LNCaP clone FGC (cell line): ENCODE measurements around the gene MT1HL1.

Experiments used
- DNase-seq: peaks from one replicate; pipeline ENCODE4 v3.0.0-alpha.2; 2011; ENCODE audit warnings: low read depth
- H3K4me3 ChIP-seq: 2 replicates; pipeline ENCODE4 v1.5.1; 2011; ENCODE audit warnings: mild to moderate bottlenecking, low read depth, low read length, control low read depth
- TF ChIP-seq, protein P1 (sequence below): IDR thresholded peaks from 2 replicates; pipeline ENCODE4 v1.5.1; 2012; ENCODE audit warnings: mild to moderate bottlenecking; ENCODE audit not compliant: control insufficient read depth, insufficient read depth; ENCODE audit errors: extremely low read depth

The MT1HL1 gene

DNA sequence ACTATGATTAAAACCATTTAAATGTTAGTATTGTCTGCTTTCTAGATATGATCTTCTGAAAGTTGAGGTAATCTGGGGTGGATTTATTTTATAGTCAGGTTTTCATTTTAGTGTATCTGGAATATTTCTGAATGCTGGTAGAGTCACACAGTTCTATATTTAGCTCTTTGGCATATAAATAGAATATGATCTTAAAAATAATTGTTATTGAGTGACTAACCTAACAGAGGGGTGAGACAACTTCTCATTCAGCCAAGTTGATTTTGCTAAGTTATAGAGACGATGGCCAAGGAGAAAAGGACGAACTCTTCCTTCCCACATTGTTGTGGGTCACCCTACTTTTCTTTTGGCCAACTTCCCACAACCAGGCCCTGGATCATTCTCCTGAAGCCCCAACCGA lies 7.2 kb upstream of the MT1HL1 start:
- no peak for DNase-seq
- H3K4me3 ChIP-seq: no peak overlapping the region
- TF ChIP-seq, protein P1, sequence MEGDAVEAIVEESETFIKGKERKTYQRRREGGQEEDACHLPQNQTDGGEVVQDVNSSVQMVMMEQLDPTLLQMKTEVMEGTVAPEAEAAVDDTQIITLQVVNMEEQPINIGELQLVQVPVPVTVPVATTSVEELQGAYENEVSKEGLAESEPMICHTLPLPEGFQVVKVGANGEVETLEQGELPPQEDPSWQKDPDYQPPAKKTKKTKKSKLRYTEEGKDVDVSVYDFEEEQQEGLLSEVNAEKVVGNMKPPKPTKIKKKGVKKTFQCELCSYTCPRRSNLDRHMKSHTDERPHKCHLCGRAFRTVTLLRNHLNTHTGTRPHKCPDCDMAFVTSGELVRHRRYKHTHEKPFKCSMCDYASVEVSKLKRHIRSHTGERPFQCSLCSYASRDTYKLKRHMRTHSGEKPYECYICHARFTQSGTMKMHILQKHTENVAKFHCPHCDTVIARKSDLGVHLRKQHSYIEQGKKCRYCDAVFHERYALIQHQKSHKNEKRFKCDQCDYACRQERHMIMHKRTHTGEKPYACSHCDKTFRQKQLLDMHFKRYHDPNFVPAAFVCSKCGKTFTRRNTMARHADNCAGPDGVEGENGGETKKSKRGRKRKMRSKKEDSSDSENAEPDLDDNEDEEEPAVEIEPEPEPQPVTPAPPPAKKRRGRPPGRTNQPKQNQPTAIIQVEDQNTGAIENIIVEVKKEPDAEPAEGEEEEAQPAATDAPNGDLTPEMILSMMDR: no peak

DNA sequence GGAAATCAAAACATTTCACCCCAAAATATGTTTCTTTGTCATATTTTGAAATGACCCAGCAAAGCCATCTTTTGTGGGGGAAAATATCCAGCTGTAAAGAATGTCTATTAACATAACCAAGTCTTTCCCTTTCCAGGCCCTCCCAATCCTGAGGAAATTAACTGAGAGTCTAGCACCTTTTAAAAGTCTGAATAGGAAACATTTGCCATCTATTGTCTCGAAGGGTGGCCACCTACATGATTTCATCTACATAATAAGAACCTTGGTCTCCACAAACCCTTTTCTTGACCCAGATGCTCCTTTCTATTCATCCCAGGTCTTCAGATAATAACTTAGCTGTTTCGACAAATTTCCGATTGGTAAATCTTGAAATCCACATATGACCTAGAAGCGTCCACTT lies 5.4 kb upstream of the MT1HL1 start:
- no peak for DNase-seq
- TF ChIP-seq, protein P1: no peak
- no peak overlapping the region for H3K4me3 ChIP-seq

DNA sequence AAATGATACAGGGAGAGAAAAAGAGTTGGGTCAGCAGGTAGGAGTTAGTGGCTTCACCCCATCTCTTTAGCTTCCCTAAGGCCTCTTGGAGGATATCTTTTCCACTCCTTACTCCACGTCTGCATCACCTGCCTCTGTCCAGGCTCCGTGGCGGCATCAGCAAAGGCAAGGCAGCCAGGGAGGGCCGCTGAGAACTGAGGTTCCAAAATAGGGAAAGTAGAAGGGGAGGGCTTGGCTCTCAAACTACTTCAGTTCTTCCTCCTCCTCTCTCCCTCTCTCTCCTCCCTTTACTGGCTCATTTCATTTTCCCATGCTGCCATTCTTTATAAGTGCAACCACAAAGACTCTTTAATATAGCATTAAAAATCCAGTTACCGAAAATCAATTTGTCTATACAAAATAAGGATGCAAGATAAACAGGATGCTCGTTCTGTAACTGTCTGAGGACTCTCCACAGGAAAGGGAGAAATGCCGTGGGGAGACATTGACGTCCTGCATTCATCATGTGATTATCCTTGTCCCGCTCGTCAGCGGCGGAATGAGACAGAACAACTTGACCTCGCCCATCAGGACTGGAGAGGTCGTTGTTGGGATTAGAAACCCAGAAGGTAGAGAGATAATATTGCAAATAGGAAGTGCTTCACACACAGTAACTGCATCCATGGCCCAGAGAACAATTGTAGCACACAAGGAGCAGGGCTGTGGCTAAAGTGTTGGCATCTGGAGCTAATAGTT lies 3.1 kb upstream of the MT1HL1 start:
- H3K4me3 ChIP-seq: no peak overlapping the region
- TF ChIP-seq, protein P1: no peak
- no peak for DNase-seq

GRCh38 chr1:237005674-237006073 lies 1.4 kb upstream of the MT1HL1 start:
- no peak overlapping the region for H3K4me3 ChIP-seq
- TF ChIP-seq, protein P1: no peak

GRCh38 chr1:237003516-237003915 lies 725 bp downstream of the MT1HL1 start:
- DNase-seq: no peak
- TF ChIP-seq, protein P1: no peak
- H3K4me3 ChIP-seq: no peak overlapping the region

More at GRCh38 chr1:237005674-237006073, 1.4 kb upstream of the MT1HL1 start:
- no peak for DNase-seq

- DNase-seq: no peak
- TF ChIP-seq, protein P1: no peak
- H3K4me3 ChIP-seq: no peak overlapping the region
Observed at GRCh38 chr1:237000191-237000590, 4.0 kb downstream of the MT1HL1 start.

- TF ChIP-seq, protein P1: no peak
- no peak overlapping the region for H3K4me3 ChIP-seq
- DNase-seq: no peak
Observed at GRCh38 chr1:236998546-236998945, 5.7 kb downstream of the MT1HL1 start.
